ENCODE measurements around the gene PHF5A.

GRCh38 chr22:41458161-41458728 lies 10.2 kb downstream of the PHF5A start:
- TF ChIP-seq NBN (IDR thresholded peaks at IDR 0.05) (no peak), POLR2A (IDR thresholded peaks at IDR 0.05; ENCODE audit: low read depth, low read length) (no peak)
